Activated naive CD4-positive, alpha-beta T cell treated with anti-CD3 and anti-CD28 coated beads for 36 hours (primary cell): ENCODE data around the gene TIMELESS. TPM values are rescaled to one million over a fixed set of nuclear protein-coding genes. Genes with fewer than 3 reads are reported as not detected.

Experiments used
- CTCF ChIA-PET: fragments of 350-600 bp; sonication (Branson Sonifier 250); formaldehyde crosslinking; loops from one replicate; lab custom pipeline; 2021; ENCODE audit warnings: antibody characterized with exemption; lab: Charles Lee
- DNase-seq: peaks from one replicate; pipeline ENCODE4 v3.0.0-alpha.2; 2020
- H3K27ac Mint-ChIP-seq: one replicate; pipeline ENCODE4 v1.8.0; 2021; ENCODE audit warnings: mild to moderate bottlenecking, mixed read lengths
- H3K27me3 Mint-ChIP-seq: one replicate; pipeline ENCODE4 v1.8.0; 2021; ENCODE audit warnings: low read depth, mixed read lengths
- H3K36me3 Mint-ChIP-seq: one replicate; pipeline ENCODE4 v1.8.0; 2021; ENCODE audit warnings: low read depth, mixed read lengths
- H3K4me1 Mint-ChIP-seq: one replicate; pipeline ENCODE4 v1.8.0; 2021; ENCODE audit warnings: low read depth, mixed read lengths
- H3K4me3 Mint-ChIP-seq: one replicate; pipeline ENCODE4 v1.8.0; 2021; ENCODE audit warnings: mild to moderate bottlenecking, moderate library complexity, mixed read lengths
- H3K9me3 Mint-ChIP-seq: one replicate; pipeline ENCODE4 v1.8.0; 2021; ENCODE audit warnings: mixed read lengths
- intact Hi-C: fragments of 100-400 bp; cut with micrococcal nuclease; formaldehyde crosslinking; loops from one replicate; pipeline ENCODE4 v1.15.1; 2023
- total RNA-seq, 2 experiments: library from RNA; stranded (reverse); gene quantifications; one replicate each; pipeline ENCODE4 v1.2.3, GENCODE V29; 2021

Gene TIMELESS
- total RNA-seq, 2 experiments from 2014 or later, result 69.9 to 70.8 TPM

GRCh38 chr12:56392331-56392730 lies 56.9 kb downstream of the TIMELESS start:
- H3K9me3 Mint-ChIP-seq, result peaks cover 1% of the 10 kb centered on the region
- H3K36me3 Mint-ChIP-seq, result no peaks in the 10 kb centered on the region
- no peak for DNase-seq
- H3K27me3 Mint-ChIP-seq, result no peaks in the 10 kb centered on the region
- CTCF ChIA-PET, result interaction anchor here (0.7 kb wide), 1 partner anchor 253 kb away, joined by 3 read pairs; the partner anchor contains the start of gene ATP5F1B
- intact Hi-C loops, result no loop called here
- no peaks in the 10 kb centered on the region for H3K4me1 Mint-ChIP-seq
- no peak overlapping the region for H3K27ac Mint-ChIP-seq
- no peak overlapping the region for H3K4me3 Mint-ChIP-seq

GRCh38 chr12:56391721-56392120 lies 57.5 kb downstream of the TIMELESS start:
- no peak for DNase-seq
- Mint-ChIP-seq H3K27me3 (no peaks in the 10 kb centered on the region), H3K27ac (no peak overlapping the region), H3K4me3 (no peak overlapping the region), H3K9me3 (peaks cover 1% of the 10 kb centered on the region), H3K36me3 (no peaks in the 10 kb centered on the region), H3K4me1 (no peaks in the 10 kb centered on the region)
- intact Hi-C loops, result no loop called here
- CTCF ChIA-PET, result interaction anchor here (0.8 kb wide), 1 partner anchor 93 kb away, joined by 3 read pairs; no protein-coding TSS in a partner anchor

GRCh38 chr12:56389412-56389811 lies 59.8 kb downstream of the TIMELESS start:
- H3K9me3 Mint-ChIP-seq, result peaks cover 1% of the 10 kb centered on the region
- no peaks in the 10 kb centered on the region for H3K4me1 Mint-ChIP-seq
- DNase-seq, result no peak
- H3K36me3 Mint-ChIP-seq, result no peaks in the 10 kb centered on the region
- CTCF ChIA-PET, result interaction anchor here (0.6 to 0.7 kb wide), 4 partner anchors 22 to 228 kb away, joined by 3 to 4 read pairs (median 3); partner anchors contain the start of gene IL23A
- intact Hi-C loops, result no loop called here
- no peaks in the 10 kb centered on the region for H3K27me3 Mint-ChIP-seq
- H3K4me3 Mint-ChIP-seq, result no peak overlapping the region
- no peak overlapping the region for H3K27ac Mint-ChIP-seq

GRCh38 chr12:56387152-56387736 lies 62.0 kb downstream of the TIMELESS start:
- H3K36me3 Mint-ChIP-seq, result no peaks in the 10 kb centered on the region
- intact Hi-C loops, result no loop called here
- no peaks in the 10 kb centered on the region for H3K4me1 Mint-ChIP-seq
- H3K9me3 Mint-ChIP-seq, result peaks cover 1% of the 10 kb centered on the region
- no peak for DNase-seq
- H3K27me3 Mint-ChIP-seq, result no peaks in the 10 kb centered on the region
- no peak overlapping the region for H3K4me3 Mint-ChIP-seq
- no peak overlapping the region for H3K27ac Mint-ChIP-seq
- CTCF ChIA-PET, result interaction anchor here (0.5 kb wide), 1 partner anchor 95 kb away, joined by 3 read pairs; no protein-coding TSS in a partner anchor

- intact Hi-C loops, result no loop called here
- no peaks in the 10 kb centered on the region for H3K27me3 Mint-ChIP-seq
- H3K36me3 Mint-ChIP-seq, result no peaks in the 10 kb centered on the region
- H3K4me1 Mint-ChIP-seq, result no peaks in the 10 kb centered on the region
- no peaks in the 10 kb centered on the region for H3K9me3 Mint-ChIP-seq
- no peak overlapping the region for H3K4me3 Mint-ChIP-seq
- CTCF ChIA-PET, result interaction anchor here (0.6 to 1.4 kb wide), 7 partner anchors 12 to 1028 kb away, joined by 3 to 7 read pairs (median 4); no protein-coding TSS in a partner anchor
- no peak overlapping the region for H3K27ac Mint-ChIP-seq
- DNase-seq, result no peak
Measured at GRCh38 chr12:56385873-56386272, 63.4 kb downstream of the TIMELESS start.

- H3K4me3 Mint-ChIP-seq, result no peak overlapping the region
- intact Hi-C loops, result no loop called here
- H3K4me1 Mint-ChIP-seq, result no peaks in the 10 kb centered on the region
Measured at GRCh38 chr12:56382611-56383010, 66.6 kb downstream of the TIMELESS start.

GRCh38 chr12:56377989-56378316 lies 71.3 kb downstream of the TIMELESS start:
- Mint-ChIP-seq H3K4me3 (no peak overlapping the region), H3K36me3 (no peaks in the 10 kb centered on the region), H3K27ac (no peak overlapping the region), H3K27me3 (no peaks in the 10 kb centered on the region), H3K9me3 (peaks cover 1% of the 10 kb centered on the region), H3K4me1 (no peaks in the 10 kb centered on the region)
- CTCF ChIA-PET, result interaction anchor here (0.6 to 1.3 kb wide), 3 partner anchors 72 to 103 kb away, joined by 3 to 4 read pairs (median 3); no protein-coding TSS in a partner anchor
- DNase-seq, result no peak
- intact Hi-C loops, result loop anchor here (1.0 kb wide), 1 partner anchor 86 kb away; no protein-coding TSS in a partner anchor

More at GRCh38 chr12:56382611-56383010, 66.6 kb downstream of the TIMELESS start:
- Mint-ChIP-seq H3K9me3 (no peaks in the 10 kb centered on the region), H3K27me3 (no peaks in the 10 kb centered on the region), H3K36me3 (no peaks in the 10 kb centered on the region), H3K27ac (no peak overlapping the region)
- CTCF ChIA-PET, result interaction anchor here (1.0 kb wide), 1 partner anchor 104 kb away, joined by 3 read pairs; no protein-coding TSS in a partner anchor
- DNase-seq, result no peak

GRCh38 chr12:56377310-56377988 lies 71.8 kb downstream of the TIMELESS start:
- peak; percentile 39 for DNase-seq
- intact Hi-C loops, result loop anchor here (1.0 kb wide), 1 partner anchor 87 kb away; no protein-coding TSS in a partner anchor
- Mint-ChIP-seq H3K27me3 (no peaks in the 10 kb centered on the region), H3K9me3 (peaks cover 3% of the 10 kb centered on the region), H3K36me3 (no peaks in the 10 kb centered on the region), H3K4me1 (no peaks in the 10 kb centered on the region), H3K27ac (no peak overlapping the region), H3K4me3 (no peak overlapping the region)
- CTCF ChIA-PET, result interaction anchor here (0.6 to 1.3 kb wide), 4 partner anchors 73 to 258 kb away, joined by 3 to 6 read pairs (median 4); no protein-coding TSS in a partner anchor

GRCh38 chr12:56375598-56376434 lies 73.4 kb downstream of the TIMELESS start:
- CTCF ChIA-PET, result interaction anchor here (1.2 kb wide), 1 partner anchor 16 kb away, joined by 3 read pairs; the partner anchor contains the start of gene STAT2
- H3K4me1 Mint-ChIP-seq, result no peaks in the 10 kb centered on the region
- peaks cover 3% of the 10 kb centered on the region for H3K9me3 Mint-ChIP-seq
- no peak overlapping the region for H3K27ac Mint-ChIP-seq
- intact Hi-C loops, result no loop called here
- DNase-seq, result no peak
- no peaks in the 10 kb centered on the region for H3K36me3 Mint-ChIP-seq
- no peaks in the 10 kb centered on the region for H3K27me3 Mint-ChIP-seq
- no peak overlapping the region for H3K4me3 Mint-ChIP-seq

- H3K9me3 Mint-ChIP-seq, result peaks cover 3% of the 10 kb centered on the region
- CTCF ChIA-PET, result interaction anchor here (0.6 to 1.2 kb wide), 3 partner anchors 11 to 1658 kb away, joined by 3 read pairs; partner anchors contain the start of gene STAT2
- H3K4me1 Mint-ChIP-seq, result no peaks in the 10 kb centered on the region
- no peaks in the 10 kb centered on the region for H3K27me3 Mint-ChIP-seq
- intact Hi-C loops, result no loop called here
- no peaks in the 10 kb centered on the region for H3K36me3 Mint-ChIP-seq
- no peak for DNase-seq
- no peak overlapping the region for H3K4me3 Mint-ChIP-seq
- H3K27ac Mint-ChIP-seq, result no peak overlapping the region
Measured at GRCh38 chr12:56374726-56375597, 74.3 kb downstream of the TIMELESS start.

- no peak for DNase-seq
- peaks cover 3% of the 10 kb centered on the region for H3K9me3 Mint-ChIP-seq
- CTCF ChIA-PET, result interaction anchor here (0.6 to 1.0 kb wide), 2 partner anchors 63 to 292 kb away, joined by 3 to 4 read pairs; no protein-coding TSS in a partner anchor
- H3K36me3 Mint-ChIP-seq, result no peaks in the 10 kb centered on the region
- H3K4me3 Mint-ChIP-seq, result no peak overlapping the region
- no peak overlapping the region for H3K27ac Mint-ChIP-seq
- no peaks in the 10 kb centered on the region for H3K4me1 Mint-ChIP-seq
- H3K27me3 Mint-ChIP-seq, result no peaks in the 10 kb centered on the region
- intact Hi-C loops, result no loop called here
Measured at GRCh38 chr12:56373515-56373914, 75.7 kb downstream of the TIMELESS start.
